GM23338 (cell line): ENCODE measurements around the gene AFAP1L1. TPM values are rescaled to one million over a fixed set of nuclear protein-coding genes. Genes with fewer than 3 reads are reported as not detected.

Experiments used
- ATAC-seq: fragments of 200-7000 bp; cut with Tn5 transposase; 3 replicates; pipeline ENCODE4 v1.9.1; 2020
- DNase-seq: peaks from one replicate; pipeline ENCODE4 v3.0.0-alpha.2; 2015; ENCODE audit warnings: low spot score
- H2AFZ ChIP-seq: fragments of 200-600 bp; sonication (generic); 2 replicates; pipeline ENCODE4 v1.8.0; 2016; ENCODE audit warnings: antibody characterized with exemption, mild to moderate bottlenecking, moderate library complexity
- H3F3A ChIP-seq: fragments of 200-600 bp; sonication (generic); replicated peaks from 2 replicates; pipeline ENCODE4 v1.8.0; 2017; ENCODE audit warnings: antibody characterized with exemption, mixed run types, low read depth
- H3K27ac ChIP-seq: fragments of 200-600 bp; sonication (generic); 2 replicates; pipeline ENCODE4 v1.6.1; 2016; ENCODE audit warnings: low read depth
- H3K27me3 ChIP-seq: fragments of 200-600 bp; sonication (generic); 2 replicates; pipeline ENCODE4 v1.8.0; 2016; ENCODE audit warnings: mild to moderate bottlenecking, mixed run types, moderate library complexity; ENCODE audit not compliant: insufficient read depth
- H3K36me3 ChIP-seq: fragments of 200-600 bp; sonication (generic); 2 replicates; pipeline ENCODE4 v1.8.0; 2016; ENCODE audit warnings: mild to moderate bottlenecking; ENCODE audit not compliant: insufficient read depth
- H3K4me1 ChIP-seq: fragments of 200-600 bp; sonication (generic); 2 replicates; pipeline ENCODE4 v1.8.0; 2016; ENCODE audit warnings: mild to moderate bottlenecking, moderate library complexity; ENCODE audit not compliant: insufficient read depth
- H3K4me2 ChIP-seq: fragments of 200-600 bp; sonication (generic); 2 replicates; pipeline ENCODE4 v1.7.1; 2017; ENCODE audit warnings: mixed run types
- H3K4me3 ChIP-seq: fragments of 200-600 bp; sonication (generic); 2 replicates; pipeline ENCODE4 v1.6.1; 2016; ENCODE audit warnings: mixed run types
- H3K79me2 ChIP-seq: fragments of 200-600 bp; sonication (generic); replicated peaks from 2 replicates; pipeline ENCODE4 v1.8.0; 2017; ENCODE audit warnings: mild to moderate bottlenecking; ENCODE audit not compliant: insufficient read depth
- H3K9me2 ChIP-seq: fragments of 200-600 bp; sonication (generic); 2 replicates; pipeline ENCODE4 v1.8.0; 2017; ENCODE audit not compliant: insufficient read depth
- H4K20me1 ChIP-seq: fragments of 200-600 bp; sonication (generic); replicated peaks from 2 replicates; pipeline ENCODE4 v1.8.0; 2017; ENCODE audit warnings: mild to moderate bottlenecking; ENCODE audit not compliant: insufficient read depth
- H3K27ac Mint-ChIP-seq: 2 replicates; pipeline ENCODE4 v1.8.0; 2020; ENCODE audit warnings: inconsistent platforms, mild to moderate bottlenecking, moderate library complexity, mixed read lengths
- H3K27me3 Mint-ChIP-seq: 3 replicates; pipeline ENCODE4 v1.8.0; 2022; ENCODE audit warnings: low read depth, mild to moderate bottlenecking, moderate library complexity, mixed read lengths, inconsistent platforms; ENCODE audit not compliant: insufficient read depth, poor library complexity
- H3K36me3 Mint-ChIP-seq: 3 replicates; pipeline ENCODE4 v1.8.0; 2021; ENCODE audit warnings: low read depth, mild to moderate bottlenecking, inconsistent platforms, moderate library complexity, mixed read lengths
- H3K4me1 Mint-ChIP-seq: 3 replicates; pipeline ENCODE4 v1.8.0; 2020; ENCODE audit warnings: mild to moderate bottlenecking, inconsistent platforms, mixed read lengths
- H3K4me3 Mint-ChIP-seq: 3 replicates; pipeline ENCODE4 v1.8.0; 2021; ENCODE audit warnings: moderate library complexity, mild to moderate bottlenecking, inconsistent platforms, mixed read lengths
- H3K9me3 Mint-ChIP-seq: 3 replicates; pipeline ENCODE4 v1.8.0; 2020; ENCODE audit warnings: moderate library complexity, mild to moderate bottlenecking, inconsistent platforms, mixed read lengths
- CREB1 ChIP-seq: fragments of 250-450 bp; sonication (Bioruptor Pico); IDR thresholded peaks from 2 replicates; pipeline ENCODE4 v1.5.0; 2020; ENCODE audit warnings: low read depth, mild to moderate bottlenecking, moderate library complexity
- CTCF ChIP-seq, 2 experiments: fragments of 200-600 bp in 1 of 2; sonication (generic) in 1 of 2; conservative IDR thresholded peaks; 2 replicates each; pipeline versions ENCODE4 v1.5.1 to v1.6.1; 2016 to 2017; ENCODE audit warnings: antibody characterized with exemption in 2 of 2, low read depth in 2 of 2, mild to moderate bottlenecking in 2 of 2, moderate library complexity in 1 of 2
- ETS1 ChIP-seq: IDR thresholded peaks from 2 replicates; pipeline ENCODE4 v1.6.1; 2016; ENCODE audit warnings: antibody characterized with exemption
- EZH2 ChIP-seq: fragments of 200-600 bp; sonication (generic); IDR thresholded peaks from one replicate; pipeline ENCODE4 v1.8.0; 2017; ENCODE audit warnings: antibody characterized with exemption, mild to moderate bottlenecking, low read depth; ENCODE audit not compliant: unreplicated experiment
- EZH2phosphoT487 ChIP-seq: fragments of 200-600 bp; sonication (generic); IDR thresholded peaks from one replicate; pipeline ENCODE4 v1.8.1; 2018; ENCODE audit warnings: antibody characterized with exemption; ENCODE audit not compliant: unreplicated experiment
- NANOG ChIP-seq: IDR thresholded peaks from 2 replicates; pipeline ENCODE4 v1.6.1; 2016; ENCODE audit warnings: antibody characterized with exemption, borderline replicate concordance
- POLR2AphosphoS5 ChIP-seq: IDR thresholded peaks from 2 replicates; pipeline ENCODE4 v1.6.1; 2016; ENCODE audit warnings: antibody characterized with exemption, low read depth
- STAT1 ChIP-seq: IDR thresholded peaks from one replicate; pipeline ENCODE4 v1.6.1; 2016; ENCODE audit warnings: antibody characterized with exemption; ENCODE audit not compliant: unreplicated experiment
- ZNF114 ChIP-seq: fragments of 250-450 bp; sonication (Bioruptor Pico); IDR thresholded peaks from 2 replicates; pipeline ENCODE4 v1.5.0; 2020; ENCODE audit warnings: mild to moderate bottlenecking, moderate library complexity
- polyA plus RNA-seq: library from polyadenylated mRNA; unstranded; fragments of >200 nt; fragmentation: Nextera tagmentation; extraction: Ambion mirVana; gene quantifications from 2 replicates; pipeline ENCODE4 v1.2.1, GENCODE V29; 2016
- total RNA-seq: library from RNA; depleted of rRNA; stranded (reverse); fragments of >200 nt; shearing (Covaris generic); gene quantifications from 2 replicates; pipeline ENCODE4 v1.2.3, GENCODE V29; 2014
- TF ChIP-seq, protein P1 (sequence below): IDR thresholded peaks from one replicate; pipeline ENCODE4 v1.6.1; 2018; ENCODE audit warnings: antibody characterized with exemption; ENCODE audit not compliant: unreplicated experiment

The AFAP1L1 gene
- total and polyA plus RNA-seq, 2 experiments from 2014 or later, result 3.2 to 5.7 TPM

DNA sequence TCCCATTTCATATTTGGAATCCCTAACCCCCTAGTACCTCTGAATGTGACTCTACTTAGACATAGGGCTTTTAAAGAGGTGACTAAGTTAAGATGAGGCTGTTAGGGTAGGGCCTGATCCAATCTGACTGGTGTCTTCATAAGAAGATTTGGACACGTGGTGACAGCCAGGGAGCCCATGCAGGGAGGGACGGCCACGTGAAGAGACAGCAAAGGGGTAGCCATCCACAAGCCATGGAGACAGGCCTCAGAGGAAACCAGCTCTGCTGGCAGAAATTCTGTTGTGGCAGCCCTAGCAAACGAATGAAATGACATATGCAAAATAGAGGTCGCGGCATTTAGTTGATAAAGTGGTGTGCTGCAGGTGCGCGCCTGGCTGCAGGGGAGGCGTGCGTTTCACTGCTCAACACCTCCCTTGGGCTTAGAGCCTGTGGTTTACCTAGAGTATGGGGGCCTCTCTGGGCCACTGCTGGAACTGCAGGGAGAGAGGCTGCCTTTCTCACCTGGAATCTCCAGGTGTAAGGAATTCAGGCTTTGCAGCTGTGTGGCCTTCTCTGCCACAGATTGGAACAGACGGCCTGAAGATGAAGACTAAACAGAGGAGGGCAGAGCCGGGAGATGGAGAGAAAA, 7.1 kb upstream of the AFAP1L1 start:
- H3K4me3 Mint-ChIP-seq, result peak overlapping the region; percentile 55; the same call in 2 of the 3 replicates
- no peaks in the 10 kb centered on the region for H3K36me3 ChIP-seq
- no peaks in the 10 kb centered on the region for H3K79me2 ChIP-seq
- no peak overlapping the region for H3K27ac Mint-ChIP-seq
- H3K4me2 ChIP-seq, result 0 out of 2 replicates have a peak overlapping the region, but pooled peaks have one; percentile 25
- peaks cover 10% of the 10 kb centered on the region for H3K4me1 Mint-ChIP-seq
- H4K20me1 ChIP-seq, result no peaks in the 10 kb centered on the region
- no peaks in the 10 kb centered on the region for H3F3A ChIP-seq
- peaks cover 9% of the 10 kb centered on the region for H3K27me3 ChIP-seq
- no peaks in the 10 kb centered on the region for H3K9me3 Mint-ChIP-seq
- no peak overlapping the region for H3K4me3 ChIP-seq
- H3K27ac ChIP-seq, result no peak overlapping the region
- H3K4me1 ChIP-seq, result no peaks in the 10 kb centered on the region
- DNase-seq (peak; percentile 95), ATAC-seq (peak; percentile 99)
- H3K27me3 Mint-ChIP-seq, result peaks cover 7% of the 10 kb centered on the region
- H3K36me3 Mint-ChIP-seq, result no peaks in the 10 kb centered on the region; the same call in 2 of the 3 replicates
- TF ChIP-seq EZH2phosphoT487, result no peak
- no peak for TF ChIP-seq NANOG
- TF ChIP-seq POLR2AphosphoS5, result no peak
- TF ChIP-seq ZNF114 (CRISPR knock-in tag), result no peak
- TF ChIP-seq, protein P1, sequence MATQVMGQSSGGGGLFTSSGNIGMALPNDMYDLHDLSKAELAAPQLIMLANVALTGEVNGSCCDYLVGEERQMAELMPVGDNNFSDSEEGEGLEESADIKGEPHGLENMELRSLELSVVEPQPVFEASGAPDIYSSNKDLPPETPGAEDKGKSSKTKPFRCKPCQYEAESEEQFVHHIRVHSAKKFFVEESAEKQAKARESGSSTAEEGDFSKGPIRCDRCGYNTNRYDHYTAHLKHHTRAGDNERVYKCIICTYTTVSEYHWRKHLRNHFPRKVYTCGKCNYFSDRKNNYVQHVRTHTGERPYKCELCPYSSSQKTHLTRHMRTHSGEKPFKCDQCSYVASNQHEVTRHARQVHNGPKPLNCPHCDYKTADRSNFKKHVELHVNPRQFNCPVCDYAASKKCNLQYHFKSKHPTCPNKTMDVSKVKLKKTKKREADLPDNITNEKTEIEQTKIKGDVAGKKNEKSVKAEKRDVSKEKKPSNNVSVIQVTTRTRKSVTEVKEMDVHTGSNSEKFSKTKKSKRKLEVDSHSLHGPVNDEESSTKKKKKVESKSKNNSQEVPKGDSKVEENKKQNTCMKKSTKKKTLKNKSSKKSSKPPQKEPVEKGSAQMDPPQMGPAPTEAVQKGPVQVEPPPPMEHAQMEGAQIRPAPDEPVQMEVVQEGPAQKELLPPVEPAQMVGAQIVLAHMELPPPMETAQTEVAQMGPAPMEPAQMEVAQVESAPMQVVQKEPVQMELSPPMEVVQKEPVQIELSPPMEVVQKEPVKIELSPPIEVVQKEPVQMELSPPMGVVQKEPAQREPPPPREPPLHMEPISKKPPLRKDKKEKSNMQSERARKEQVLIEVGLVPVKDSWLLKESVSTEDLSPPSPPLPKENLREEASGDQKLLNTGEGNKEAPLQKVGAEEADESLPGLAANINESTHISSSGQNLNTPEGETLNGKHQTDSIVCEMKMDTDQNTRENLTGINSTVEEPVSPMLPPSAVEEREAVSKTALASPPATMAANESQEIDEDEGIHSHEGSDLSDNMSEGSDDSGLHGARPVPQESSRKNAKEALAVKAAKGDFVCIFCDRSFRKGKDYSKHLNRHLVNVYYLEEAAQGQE, result no peak
- TF ChIP-seq CTCF (conservative IDR thresholded peaks at IDR 0.05; ENCODE audit: low read depth in 2 of 2), result peak; percentile 83 to 90
- peak; percentile 12; the same call in 1 of the 2 replicates for TF ChIP-seq CREB1 (CRISPR knock-in tag)
- H3K9me2 ChIP-seq, result no peaks in the 10 kb centered on the region
- H2AFZ ChIP-seq, result peak overlapping the region; percentile 78; the same call in 1 of the 2 replicates

DNA sequence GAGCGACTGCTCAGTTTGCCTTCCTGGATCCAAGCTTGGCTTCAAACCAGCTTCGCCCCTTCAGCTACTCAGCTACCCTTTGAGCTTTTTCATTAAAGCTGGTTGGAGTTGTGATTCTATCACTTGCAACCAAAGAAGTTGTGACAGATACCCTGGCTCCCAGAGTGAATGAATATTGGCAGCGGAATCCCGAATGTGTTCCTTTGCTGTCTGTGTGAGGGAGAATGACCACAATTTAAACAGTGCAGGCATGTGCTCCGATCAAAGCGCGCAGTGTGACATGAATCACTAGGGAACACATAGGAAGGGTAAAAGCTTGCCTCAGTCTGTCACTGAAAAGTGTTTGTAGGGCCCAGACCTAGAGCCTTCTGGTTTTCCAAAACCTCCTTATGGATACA, 6.6 kb upstream of the AFAP1L1 start:
- Histone ChIP-seq H3K4me2 (no peak overlapping the region), H3K4me3 (no peak overlapping the region), H3K4me1 (no peaks in the 10 kb centered on the region), H4K20me1 (no peaks in the 10 kb centered on the region), H3K79me2 (no peaks in the 10 kb centered on the region), H3K27me3 (peaks cover 13% of the 10 kb centered on the region), H3F3A (no peaks in the 10 kb centered on the region), H3K36me3 (no peaks in the 10 kb centered on the region), H3K27ac (no peak overlapping the region), H3K9me2 (no peaks in the 10 kb centered on the region), H2AFZ (no peak overlapping the region)
- ATAC-seq (no peak), DNase-seq (no peak)
- Mint-ChIP-seq H3K9me3 (no peaks in the 10 kb centered on the region), H3K4me3 (no peak overlapping the region), H3K4me1 (peaks cover 10% of the 10 kb centered on the region), H3K36me3 (no peaks in the 10 kb centered on the region; the same call in 2 of the 3 replicates), H3K27ac (no peak overlapping the region), H3K27me3 (peaks cover 7% of the 10 kb centered on the region)
- TF ChIP-seq EZH2phosphoT487, result no peak
- no peak for TF ChIP-seq STAT1
- TF ChIP-seq ZNF114 (CRISPR knock-in tag), result no peak
- no peak for TF ChIP-seq EZH2
- TF ChIP-seq, protein P1, result no peak
- no peak for TF ChIP-seq CTCF (conservative IDR thresholded peaks at IDR 0.05; ENCODE audit: low read depth in 2 of 2)
- TF ChIP-seq NANOG, result no peak
- TF ChIP-seq ETS1, result no peak
- no peak for TF ChIP-seq POLR2AphosphoS5
